Skeletal muscle tissue (tissue), 4 donors: Measurements from ENCODE around the gene SBNO2. TPM values are rescaled to one million over a fixed set of nuclear protein-coding genes. Genes with fewer than 3 reads are reported as not detected.

Experiments used
- H3K27ac ChIP-seq: one replicate; pipeline ENCODE4 v1.7.0; 2013; ENCODE audit warnings: mild to moderate bottlenecking, low read depth, low read length, inconsistent platforms
- H3K27me3 ChIP-seq, 3 donors: one replicate each; pipeline ENCODE4 v1.7.0; 2013; ENCODE audit warnings: low read length in 3 of 3; ENCODE audit not compliant: control insufficient read depth in 3 of 3, insufficient read depth in 3 of 3
- H3K36me3 ChIP-seq, 3 donors: one replicate each; pipeline ENCODE4 v1.7.0; 2013; ENCODE audit warnings: low read length in 3 of 3; ENCODE audit not compliant: control insufficient read depth in 3 of 3, insufficient read depth in 3 of 3
- H3K4me1 ChIP-seq, 3 donors: one replicate each; pipeline ENCODE4 v1.7.0; 2013; ENCODE audit warnings: low read length in 3 of 3, mild to moderate bottlenecking in 3 of 3; ENCODE audit not compliant: control insufficient read depth in 3 of 3, insufficient read depth in 3 of 3
- H3K4me3 ChIP-seq, 3 donors: one replicate each; pipeline ENCODE4 v1.7.0; 2013; ENCODE audit warnings: low read length in 3 of 3
- H3K9ac ChIP-seq, 3 donors: one replicate each; pipeline ENCODE4 v1.7.0; 2013; ENCODE audit warnings: low read length in 3 of 3, mild to moderate bottlenecking in 3 of 3, moderate library complexity in 2 of 3, low read depth in 1 of 3
- H3K9me3 ChIP-seq, 3 donors: one replicate each; pipeline ENCODE4 v1.7.0; 2013; ENCODE audit warnings: low read length in 3 of 3; ENCODE audit not compliant: control insufficient read depth in 3 of 3
- total RNA-seq: library from RNA; depleted of rRNA; stranded (reverse); fragments of >200 nt; gene quantifications from one replicate; pipeline ENCODE4 v1.2.3, GENCODE V29; 2014
- donor health status: Osteomylitis.

The SBNO2 gene
- total RNA-seq, 1 donor from 2014 or later: 10.4 TPM

GRCh38 chr19:1063030-1063908 is 110.8 kb downstream of the SBNO2 start:
- Histone ChIP-seq H3K27me3 (peaks cover 32 to 40% (median 38%) of the 10 kb centered on the region in 3 donors), H3K36me3 (peaks cover 7 to 8% (median 7%) of the 10 kb centered on the region in 3 donors), H3K9ac (no peak overlapping the region)

GRCh38 chr19:1062387-1063029 is 111.6 kb downstream of the SBNO2 start:
- Histone ChIP-seq H3K9me3 (peaks cover 5 to 15% (median 14%) of the 10 kb centered on the region in 3 donors), H3K36me3 (peaks cover 8 to 14% (median 13%) of the 10 kb centered on the region in 3 donors), H3K9ac (no peak overlapping the region), H3K27ac (no peak overlapping the region), H3K4me1 (peaks cover 11 to 23% (median 15%) of the 10 kb centered on the region in 3 donors), H3K4me3 (no peak overlapping the region), H3K27me3 (peaks cover 26 to 33% (median 32%) of the 10 kb centered on the region in 3 donors)

More at GRCh38 chr19:1063030-1063908, 110.8 kb downstream of the SBNO2 start:
- no peak overlapping the region for H3K4me3 ChIP-seq
- H3K4me1 ChIP-seq: peaks cover 11 to 23% (median 15%) of the 10 kb centered on the region in 3 donors
- H3K9me3 ChIP-seq: peaks cover 0 to 9% (median 7%) of the 10 kb centered on the region in 3 donors
- H3K27ac ChIP-seq: no peak overlapping the region

DNA sequence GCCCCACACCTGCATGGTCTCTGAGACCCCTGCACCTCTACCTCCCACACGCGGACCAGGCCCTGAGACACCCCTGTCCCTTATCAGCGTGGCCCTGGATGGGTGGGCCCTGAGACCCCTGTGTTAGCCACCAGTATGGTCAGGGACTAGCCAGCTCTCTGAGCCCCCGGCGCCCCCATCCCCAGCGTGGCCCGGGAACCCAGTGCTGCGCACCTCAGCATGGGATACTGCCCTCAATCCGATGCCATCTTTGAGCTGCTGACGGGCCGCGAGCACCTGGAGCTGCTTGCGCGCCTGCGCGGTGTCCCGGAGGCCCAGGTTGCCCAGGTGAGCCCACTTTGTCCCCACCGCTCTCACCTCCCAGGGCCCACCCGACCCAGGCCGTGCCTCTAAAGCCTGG is 112.1 kb downstream of the SBNO2 start:
- peaks cover 9 to 20% (median 19%) of the 10 kb centered on the region in 3 donors for H3K9me3 ChIP-seq
- H3K36me3 ChIP-seq: peaks cover 10 to 18% (median 17%) of the 10 kb centered on the region in 3 donors
- no peak overlapping the region for H3K27ac ChIP-seq
- peaks cover 24 to 28% (median 26%) of the 10 kb centered on the region in 3 donors for H3K27me3 ChIP-seq
- H3K4me1 ChIP-seq: peaks cover 11 to 23% (median 15%) of the 10 kb centered on the region in 3 donors
- no peak overlapping the region for H3K9ac ChIP-seq
- no peak overlapping the region for H3K4me3 ChIP-seq

DNA sequence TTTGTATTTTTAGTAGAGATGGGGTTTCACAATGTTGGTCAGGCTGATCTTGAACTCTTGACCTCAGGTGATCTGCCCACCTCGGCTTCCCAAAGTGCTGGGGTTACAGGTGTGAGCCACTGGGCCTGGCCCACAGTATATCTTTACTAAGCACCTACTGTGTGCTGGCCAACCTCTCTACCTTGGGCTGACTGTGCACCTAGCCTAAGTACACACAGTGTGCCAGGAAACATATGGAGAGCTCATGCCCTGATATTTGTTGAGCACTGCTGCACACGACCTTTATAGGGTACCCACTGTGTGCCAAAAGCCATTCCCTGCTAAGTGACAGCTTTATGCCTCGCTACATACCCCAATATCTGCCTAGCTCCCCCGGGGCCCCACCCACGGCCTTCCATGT is 113.4 kb downstream of the SBNO2 start:
- Histone ChIP-seq H3K27ac (no peak overlapping the region), H3K9ac (no peak overlapping the region), H3K36me3 (peaks cover 20 to 31% (median 30%) of the 10 kb centered on the region in 3 donors), H3K4me1 (peaks cover 8 to 12% (median 9%) of the 10 kb centered on the region in 3 donors), H3K27me3 (peaks cover 15 to 16% (median 15%) of the 10 kb centered on the region in 3 donors), H3K9me3 (peaks cover 9 to 32% (median 26%) of the 10 kb centered on the region in 3 donors), H3K4me3 (no peak overlapping the region)

DNA sequence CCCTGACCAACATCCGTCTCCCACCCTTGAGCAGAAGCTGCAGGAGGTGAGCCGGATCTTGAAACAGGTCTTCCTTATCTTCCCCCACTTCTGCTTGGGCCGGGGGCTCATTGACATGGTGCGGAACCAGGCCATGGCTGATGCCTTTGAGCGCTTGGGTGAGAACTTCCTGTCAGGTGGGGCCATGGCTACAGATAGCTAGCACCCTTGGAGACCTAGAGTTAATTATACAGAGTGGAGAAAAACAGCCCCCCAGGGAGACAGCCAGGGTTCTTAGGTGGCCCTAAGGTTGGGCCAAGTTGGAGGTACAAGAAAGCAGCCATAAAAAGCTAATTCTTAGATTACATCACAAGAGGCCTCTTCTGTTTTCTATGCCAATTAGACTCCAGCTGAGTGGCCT is 116.0 kb downstream of the SBNO2 start:
- H3K4me3 ChIP-seq: peak overlapping the region in 1 of 3 donors; percentile 34
- no peaks in the 10 kb centered on the region for H3K27me3 ChIP-seq
- peaks cover 9 to 33% (median 26%) of the 10 kb centered on the region in 3 donors for H3K9me3 ChIP-seq
- H3K9ac ChIP-seq: no peak overlapping the region
- peaks cover 23 to 56% (median 38%) of the 10 kb centered on the region in 3 donors for H3K36me3 ChIP-seq
- H3K4me1 ChIP-seq: no peaks in the 10 kb centered on the region
- H3K27ac ChIP-seq: no peak overlapping the region

Other genes starting within 250 kb of the SBNO2 start
- gene ARID3A, start 248.2 kb downstream of the SBNO2 start, total RNA-seq: 2.6 TPM
- gene WDR18, start 189.9 kb downstream of the SBNO2 start, total RNA-seq: 35.5 TPM
- not detected for gene GRIN3B, start 173.8 kb downstream of the SBNO2 start, total RNA-seq
- 25.6 TPM for gene TMEM259, start 153.1 kb downstream of the SBNO2 start, total RNA-seq
- not detected for gene RNU6-2, start 152.7 kb downstream of the SBNO2 start, total RNA-seq
- gene CNN2, start 147.7 kb downstream of the SBNO2 start, total RNA-seq: 40.2 TPM
- gene ABCA7, start 134.2 kb downstream of the SBNO2 start, total RNA-seq: 6.8 TPM
- 8.9 TPM for gene ARHGAP45, start 107.1 kb downstream of the SBNO2 start, total RNA-seq
- gene POLR2E, start 78.9 kb downstream of the SBNO2 start, total RNA-seq: 39.1 TPM
- 139 TPM for gene GPX4, start 70.3 kb downstream of the SBNO2 start, total RNA-seq
- 51.7 TPM for gene STK11, start 31.5 kb upstream of the SBNO2 start, total RNA-seq
- not detected for gene CBARP, start 63.7 kb upstream of the SBNO2 start, total RNA-seq
- 24.5 TPM for gene ATP5F1D, start 67.5 kb upstream of the SBNO2 start, total RNA-seq
- gene MIDN, start 74.3 kb upstream of the SBNO2 start, total RNA-seq: 5.2 TPM
- 413 TPM for gene CIRBP, start 95.1 kb upstream of the SBNO2 start, total RNA-seq
- gene FAM174C, start 101.3 kb upstream of the SBNO2 start, total RNA-seq: 9.4 TPM
- gene EFNA2, start 111.6 kb upstream of the SBNO2 start, total RNA-seq: 1.0 TPM
- 43.3 TPM for gene NDUFS7, start 209.6 kb upstream of the SBNO2 start, total RNA-seq
- 101 TPM for gene GAMT, start 227.3 kb upstream of the SBNO2 start, total RNA-seq
- gene DAZAP1, start 233.3 kb upstream of the SBNO2 start, total RNA-seq: 27.1 TPM